Ramos (cell line): Measurements from ENCODE around the gene FBXO24.

Experiments used
- in situ Hi-C: fragments of 300-500 bp; cut with MboI; formaldehyde crosslinking; loops from one replicate; pipeline ENCODE4 v1.14.3; 2022; ENCODE audit warnings: low sequenced_read_pairs; ENCODE audit not compliant: unreplicated experiment

Gene FBXO24

GRCh38 chr7:100612730-100613390 is 26.7 kb downstream of the FBXO24 start:
- in situ Hi-C loops = no loop called here

DNA sequence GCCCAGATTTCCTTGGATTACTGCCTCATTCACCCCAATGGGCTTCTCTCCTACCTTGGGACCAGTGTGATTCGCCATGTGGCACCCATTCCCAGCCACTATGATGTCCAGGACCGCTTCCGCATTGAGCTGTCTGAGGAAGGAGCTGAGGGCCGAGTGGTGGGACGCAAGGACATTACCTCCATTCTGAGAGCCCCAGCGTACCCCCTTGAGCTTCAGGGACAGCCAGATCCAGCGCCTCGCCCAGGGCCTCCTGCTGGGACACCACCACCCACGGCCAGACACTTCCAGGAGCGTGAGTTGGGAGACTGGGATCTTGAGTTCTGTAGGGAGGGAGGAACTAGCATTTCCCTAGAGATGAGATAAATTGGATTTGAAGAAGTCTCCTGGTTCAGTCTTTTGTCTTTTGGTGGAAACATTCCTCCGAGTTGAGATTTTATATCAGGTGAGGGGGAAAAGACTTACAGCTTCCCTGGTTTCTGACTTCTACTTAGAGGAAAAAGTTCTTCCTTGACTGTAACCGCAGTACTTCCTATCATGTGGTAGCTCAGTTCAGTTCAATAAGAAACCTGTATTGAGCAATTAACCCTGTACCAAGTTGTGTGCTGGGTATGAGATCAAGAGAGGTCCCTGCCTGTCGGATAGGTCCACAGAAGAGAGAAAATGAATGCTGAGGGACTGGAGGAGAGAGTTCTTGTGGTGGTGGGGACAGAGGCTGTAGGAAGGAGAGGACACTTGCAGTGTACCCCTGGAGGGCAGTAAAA is 27.5 kb downstream of the FBXO24 start:
- in situ Hi-C loops = no loop called here

GRCh38 chr7:100614308-100614861 is 28.3 kb downstream of the FBXO24 start:
- in situ Hi-C loops = no loop called here

- in situ Hi-C loops = no loop called here
Observed at GRCh38 chr7:100620239-100620638, 34.1 kb downstream of the FBXO24 start.

DNA sequence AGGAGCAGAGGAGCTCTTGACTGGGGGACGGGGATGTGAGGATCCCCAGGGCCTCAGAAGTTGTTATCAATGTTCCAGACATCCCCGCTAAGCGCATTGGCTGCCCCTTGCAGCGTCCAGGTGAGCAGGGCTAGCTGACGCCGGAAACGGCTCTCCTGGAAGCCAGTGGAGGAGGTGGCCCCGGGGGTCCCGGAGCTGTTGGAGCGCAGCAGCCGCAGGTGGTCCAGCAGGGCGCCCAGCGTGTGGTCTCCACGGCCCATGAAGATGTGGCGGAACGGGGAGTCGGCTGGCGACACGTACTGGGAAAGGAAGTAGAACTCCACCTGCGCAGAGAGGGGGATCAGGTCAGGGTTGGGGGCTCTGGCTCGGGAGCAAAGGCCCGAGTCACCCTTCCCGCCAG is 34.7 kb downstream of the FBXO24 start:
- in situ Hi-C loops = no loop called here

- in situ Hi-C loops = no loop called here
Observed at GRCh38 chr7:100621554-100621953, 35.4 kb downstream of the FBXO24 start.

GRCh38 chr7:100623951-100624824 is 38.1 kb downstream of the FBXO24 start:
- in situ Hi-C loops = no loop called here

DNA sequence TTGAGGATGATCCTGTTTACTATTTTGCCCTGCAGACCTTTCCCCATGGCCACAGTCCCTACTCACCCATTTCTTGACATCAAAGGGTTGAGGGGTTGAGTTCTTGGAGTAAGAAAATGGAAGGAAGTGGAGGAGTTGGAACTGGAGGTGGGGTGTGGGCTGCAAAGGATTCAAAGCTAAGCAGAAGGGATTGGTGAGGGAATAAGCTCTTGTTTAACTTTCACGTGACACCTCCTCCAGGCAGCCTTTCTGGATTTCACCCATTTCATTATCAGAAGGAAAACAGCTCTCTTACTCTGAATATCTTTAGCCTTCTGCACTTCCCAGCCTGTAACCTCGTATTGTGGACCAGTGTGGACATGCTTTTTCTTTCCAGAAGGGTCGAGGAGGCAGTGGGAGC is 39.9 kb downstream of the FBXO24 start:
- in situ Hi-C loops = no loop called here

- in situ Hi-C loops = no loop called here
Observed at GRCh38 chr7:100626530-100627237, 40.6 kb downstream of the FBXO24 start.

- in situ Hi-C loops = no loop called here
Observed at GRCh38 chr7:100627238-100627549, 41.1 kb downstream of the FBXO24 start.

DNA sequence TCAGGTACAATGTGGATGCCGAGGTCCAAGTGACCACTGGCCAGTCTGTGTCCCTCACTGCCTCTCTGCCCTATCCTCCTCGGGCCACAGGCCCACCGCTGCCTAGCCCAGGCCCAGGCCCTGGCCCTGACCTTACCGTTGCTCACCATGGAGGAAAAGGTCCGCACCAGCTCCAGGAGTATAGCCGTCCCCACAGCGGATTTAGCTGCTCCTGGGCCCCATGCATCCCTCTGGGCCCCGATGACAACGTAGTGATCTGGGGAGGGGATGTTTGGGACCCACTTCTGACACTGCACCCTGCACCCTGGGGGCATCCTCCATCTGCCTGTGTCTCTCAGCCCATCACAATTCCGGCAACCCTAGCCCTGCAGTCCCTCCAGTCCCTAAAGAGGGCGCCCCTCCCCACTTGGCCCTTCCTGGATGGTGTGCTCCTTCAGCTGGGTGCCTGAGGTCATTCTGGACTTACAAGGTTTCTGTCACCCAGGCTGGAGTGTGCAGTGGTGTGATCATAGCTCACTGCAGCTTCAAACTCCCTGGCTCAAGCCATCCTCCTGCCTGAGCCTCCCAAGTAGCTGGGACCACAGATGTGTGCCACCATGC is 43.1 kb downstream of the FBXO24 start:
- in situ Hi-C loops = no loop called here

- in situ Hi-C loops = no loop called here
Observed at GRCh38 chr7:100630066-100630465, 43.9 kb downstream of the FBXO24 start.

DNA sequence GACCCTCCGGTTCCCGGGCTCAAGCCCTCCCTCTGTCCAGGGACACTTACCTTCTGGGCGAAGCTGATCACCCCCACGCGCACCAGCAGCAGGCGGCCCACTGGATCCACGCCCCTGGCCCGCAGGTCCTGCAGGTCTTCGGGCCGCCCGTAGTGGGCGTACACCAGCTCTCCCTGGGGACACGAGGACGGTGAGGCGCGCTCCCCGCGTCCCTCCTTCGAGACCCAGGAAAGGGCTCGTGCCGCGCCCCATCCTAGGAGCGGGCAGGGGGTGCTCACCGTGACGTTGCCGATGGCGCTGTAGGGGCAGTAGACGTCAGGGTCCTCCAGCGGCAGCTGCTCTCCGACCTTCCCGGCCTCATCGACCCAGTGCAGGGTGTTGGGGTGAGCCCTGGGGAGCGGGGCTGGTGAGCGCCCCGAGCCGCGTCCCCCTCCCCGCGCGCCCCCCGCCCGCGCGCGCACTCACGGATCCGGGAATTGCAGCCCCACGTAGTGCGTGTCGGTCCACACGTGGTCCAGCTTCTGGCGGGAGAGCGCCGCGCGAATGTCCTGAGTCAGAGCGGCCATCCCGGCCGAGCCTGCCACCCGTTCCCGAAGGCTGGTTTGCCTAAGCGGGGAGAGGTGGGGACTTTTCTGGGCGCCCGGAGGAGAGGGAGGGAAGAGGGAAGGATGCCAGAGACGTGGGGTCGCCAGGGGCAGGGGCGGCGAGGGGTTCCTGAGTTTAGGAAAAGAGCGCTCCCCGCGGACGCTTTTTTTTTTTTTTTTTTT is 47.0 kb downstream of the FBXO24 start:
- in situ Hi-C loops = no loop called here

GRCh38 chr7:100639995-100640516 is 53.9 kb downstream of the FBXO24 start:
- in situ Hi-C loops = no loop called here

- in situ Hi-C loops = no loop called here
Observed at GRCh38 chr7:100640517-100641440, 54.7 kb downstream of the FBXO24 start.

DNA sequence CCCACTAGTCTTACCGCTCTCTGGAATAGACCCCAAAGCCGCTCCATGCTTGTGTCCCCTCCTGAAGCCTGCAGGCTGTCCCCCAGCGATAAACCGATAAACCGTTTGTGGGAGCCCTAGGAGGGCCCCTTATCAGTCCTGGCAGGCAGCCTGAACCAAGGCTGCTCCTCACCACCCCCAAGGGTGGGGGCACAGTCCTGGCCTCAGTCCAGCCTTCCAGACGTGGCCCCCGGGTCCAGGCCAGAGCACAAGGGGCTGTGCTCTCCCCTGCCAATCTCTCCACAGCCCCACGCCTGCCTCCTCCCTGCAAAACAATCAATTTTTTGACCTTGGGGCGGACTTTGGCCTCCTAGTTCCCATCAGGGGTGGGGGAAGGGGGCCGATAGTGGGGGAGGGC is 55.3 kb downstream of the FBXO24 start, which contains the start of gene TFR2:
TSS of gene TFR2 (minus strand) at position 90 of the 397 bp plus-strand sequence. CDS start at position 47, 43 bp downstream.
- in situ Hi-C loops = no loop called here

GRCh38 chr7:100641860-100642533 is 55.9 kb downstream of the FBXO24 start:
- in situ Hi-C loops = no loop called here
